GM12878 (cell line): ENCODE results near the gene VCPKMT. TPM values are rescaled to one million over a fixed set of nuclear protein-coding genes. Genes with fewer than 3 reads are reported as not detected.

Experiments used
- ATF7 ChIP-seq: fragments of 450-650 bp; IDR thresholded peaks from 2 replicates; pipeline ENCODE4 v1.6.1; 2016; ENCODE audit warnings: low read depth, mild to moderate bottlenecking
- CEBPB ChIP-seq, 2 experiments: fragments of 150-350 bp in 1 of 2; IDR thresholded peaks; 2 replicates each; pipeline ENCODE4 v1.6.1; 2012 to 2014; ENCODE audit warnings: low read depth in 2 of 2, low read length in 2 of 2, borderline replicate concordance in 1 of 2, inconsistent platforms in 1 of 2
- CREM ChIP-seq: IDR thresholded peaks from 2 replicates; pipeline ENCODE4 v1.6.1; 2014; ENCODE audit warnings: antibody characterized with exemption, low read depth
- EP300 ChIP-seq, 2 experiments: fragments of 150-350 bp in 1 of 2; IDR thresholded peaks; 2 replicates each; pipeline ENCODE4 v1.6.1; 2011 to 2012; ENCODE audit warnings: low read depth in 2 of 2, low read length in 2 of 2, borderline replicate concordance in 1 of 2, improper control_type of control experiment in 1 of 2, inconsistent platforms in 1 of 2; ENCODE audit not compliant: control insufficient read depth in 1 of 2
- IKZF1 ChIP-seq: fragments of 450-650 bp; conservative IDR thresholded peaks from 2 replicates; pipeline ENCODE4 v1.6.1; 2017; ENCODE audit warnings: antibody characterized with exemption, mild to moderate bottlenecking
- KAT2A ChIP-seq: conservative IDR thresholded peaks from 2 replicates; pipeline ENCODE4 v1.6.1; 2011; ENCODE audit warnings: low read depth, low read length; ENCODE audit not compliant: control insufficient read depth
- MTA3 ChIP-seq: IDR thresholded peaks from 2 replicates; pipeline ENCODE4 v1.6.1; 2012; ENCODE audit warnings: low read length, inconsistent platforms, borderline replicate concordance
- NR2C1 ChIP-seq: fragments of 450-650 bp; IDR thresholded peaks from 2 replicates; pipeline ENCODE4 v1.6.1; 2017; ENCODE audit warnings: antibody characterized with exemption, mild to moderate bottlenecking, moderate library complexity
- SP1 ChIP-seq: IDR thresholded peaks from one replicate; pipeline ENCODE4 v1.6.1; 2011; ENCODE audit warnings: low read depth, low read length
- polyA plus RNA-seq, 11 experiments: library from polyadenylated mRNA; depleted of rRNA in 4 of 11; unstranded in 6 of 11; stranded (reverse) in 5 of 11; fragments of >200 nt; fragmentation: Nextera tagmentation in 4 of 11; fragmentation: Illumina TruSeq in 1 of 11; extraction: Ambion mirVana in 4 of 11; extraction: Trizol in 1 of 11; gene quantifications; 1 replicate in 1 of 11; 2 replicates in 10 of 11; pipeline versions ENCODE4 v1.2.1 to v1.2.3, GENCODE V29; 2011 to 2016; ENCODE audit warnings: inconsistent platforms in 2 of 11, missing spikeins in 2 of 11, low read depth in 1 of 11
- total RNA-seq, 4 experiments: library from RNA; depleted of rRNA in 3 of 4; stranded (reverse); fragments of >200 nt in 3 of 4; fragmentation: Illumina TruSeq in 1 of 4; extraction: Trizol in 1 of 4; gene quantifications; 2 replicates each; pipeline versions ENCODE4 v1.2.1 to v1.2.3, GENCODE V29; 2013 to 2021
- TF ChIP-seq, protein P1 (sequence below): fragments of 450-650 bp; IDR thresholded peaks from 2 replicates; pipeline ENCODE4 v1.6.1; 2017; ENCODE audit warnings: mild to moderate bottlenecking, moderate library complexity
- TF ChIP-seq, protein P2 (sequence below): fragments of 450-650 bp; IDR thresholded peaks from 2 replicates; pipeline ENCODE4 v1.6.1; 2017; ENCODE audit warnings: low read depth, mild to moderate bottlenecking, moderate library complexity
- TF ChIP-seq, protein P3 (sequence below): IDR thresholded peaks from 2 replicates; pipeline ENCODE4 v1.6.1; 2012; ENCODE audit warnings: low read depth, low read length, improper control_type of control experiment
- TF ChIP-seq, protein P4 (sequence below): fragments of 450-650 bp; IDR thresholded peaks from 2 replicates; pipeline ENCODE4 v1.6.1; 2017; ENCODE audit warnings: mild to moderate bottlenecking, moderate library complexity
- TF ChIP-seq, protein P5 (sequence below): IDR thresholded peaks from 2 replicates; pipeline ENCODE4 v1.6.1; 2012; ENCODE audit warnings: low read length, inconsistent platforms

Gene VCPKMT
- total and polyA plus RNA-seq, 10 of the 15 experiments (the other 5 are each of a cell fraction or from before 2014, with no cell fraction given), result 8.5 to 18.4 (median 12.8) TPM

DNA sequence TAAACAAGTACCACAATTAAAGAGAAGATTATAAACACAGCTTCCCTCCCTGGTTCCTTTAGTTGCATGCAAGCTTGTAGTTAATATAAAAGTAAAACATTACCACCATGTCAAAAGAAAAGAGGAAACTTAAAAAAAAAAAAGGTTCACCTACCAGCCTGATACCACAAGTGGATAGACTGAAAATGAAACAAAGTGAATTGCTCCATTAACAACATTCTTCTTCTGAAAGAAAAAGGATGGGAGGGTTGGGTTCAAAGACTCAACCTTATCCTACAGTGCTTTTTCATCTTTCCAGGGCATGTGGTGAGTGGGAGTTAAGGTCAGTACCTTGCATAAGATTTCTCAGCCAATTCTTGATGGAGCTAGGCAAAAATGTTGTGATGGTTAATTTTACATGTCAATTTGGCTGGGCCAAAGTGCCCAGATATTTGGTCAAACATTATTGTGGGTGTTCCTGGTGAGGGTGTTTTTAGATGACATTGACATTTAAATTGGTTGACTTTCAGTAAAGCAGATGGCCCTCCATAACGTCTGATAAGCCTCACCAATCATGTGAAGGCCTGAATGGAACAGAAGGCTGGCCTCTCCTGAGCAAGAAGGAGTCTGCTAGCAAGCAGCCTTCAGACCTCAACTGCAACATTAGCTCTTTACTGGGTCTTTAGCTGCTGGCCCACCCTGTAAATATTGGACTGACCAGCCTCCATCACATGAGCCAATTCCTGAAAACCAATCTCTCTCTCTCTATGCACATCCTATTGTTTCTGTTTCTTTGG is 28.8 kb downstream of the VCPKMT start (continued):
- peak; percentile 63; the same call in 1 of the 2 replicates for TF ChIP-seq MTA3
- TF ChIP-seq IKZF1, result peak; percentile 61
- TF ChIP-seq, protein P1, sequence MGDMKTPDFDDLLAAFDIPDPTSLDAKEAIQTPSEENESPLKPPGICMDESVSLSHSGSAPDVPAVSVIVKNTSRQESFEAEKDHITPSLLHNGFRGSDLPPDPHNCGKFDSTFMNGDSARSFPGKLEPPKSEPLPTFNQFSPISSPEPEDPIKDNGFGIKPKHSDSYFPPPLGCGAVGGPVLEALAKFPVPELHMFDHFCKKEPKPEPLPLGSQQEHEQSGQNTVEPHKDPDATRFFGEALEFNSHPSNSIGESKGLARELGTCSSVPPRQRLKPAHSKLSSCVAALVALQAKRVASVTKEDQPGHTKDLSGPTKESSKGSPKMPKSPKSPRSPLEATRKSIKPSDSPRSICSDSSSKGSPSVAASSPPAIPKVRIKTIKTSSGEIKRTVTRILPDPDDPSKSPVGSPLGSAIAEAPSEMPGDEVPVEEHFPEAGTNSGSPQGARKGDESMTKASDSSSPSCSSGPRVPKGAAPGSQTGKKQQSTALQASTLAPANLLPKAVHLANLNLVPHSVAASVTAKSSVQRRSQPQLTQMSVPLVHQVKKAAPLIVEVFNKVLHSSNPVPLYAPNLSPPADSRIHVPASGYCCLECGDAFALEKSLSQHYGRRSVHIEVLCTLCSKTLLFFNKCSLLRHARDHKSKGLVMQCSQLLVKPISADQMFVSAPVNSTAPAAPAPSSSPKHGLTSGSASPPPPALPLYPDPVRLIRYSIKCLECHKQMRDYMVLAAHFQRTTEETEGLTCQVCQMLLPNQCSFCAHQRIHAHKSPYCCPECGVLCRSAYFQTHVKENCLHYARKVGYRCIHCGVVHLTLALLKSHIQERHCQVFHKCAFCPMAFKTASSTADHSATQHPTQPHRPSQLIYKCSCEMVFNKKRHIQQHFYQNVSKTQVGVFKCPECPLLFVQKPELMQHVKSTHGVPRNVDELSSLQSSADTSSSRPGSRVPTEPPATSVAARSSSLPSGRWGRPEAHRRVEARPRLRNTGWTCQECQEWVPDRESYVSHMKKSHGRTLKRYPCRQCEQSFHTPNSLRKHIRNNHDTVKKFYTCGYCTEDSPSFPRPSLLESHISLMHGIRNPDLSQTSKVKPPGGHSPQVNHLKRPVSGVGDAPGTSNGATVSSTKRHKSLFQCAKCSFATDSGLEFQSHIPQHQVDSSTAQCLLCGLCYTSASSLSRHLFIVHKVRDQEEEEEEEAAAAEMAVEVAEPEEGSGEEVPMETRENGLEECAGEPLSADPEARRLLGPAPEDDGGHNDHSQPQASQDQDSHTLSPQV, result 0 out of 2 replicates have a peak, but pooled peaks have one; percentile 47
- TF ChIP-seq CREM, result no peak
- TF ChIP-seq, protein P2, sequence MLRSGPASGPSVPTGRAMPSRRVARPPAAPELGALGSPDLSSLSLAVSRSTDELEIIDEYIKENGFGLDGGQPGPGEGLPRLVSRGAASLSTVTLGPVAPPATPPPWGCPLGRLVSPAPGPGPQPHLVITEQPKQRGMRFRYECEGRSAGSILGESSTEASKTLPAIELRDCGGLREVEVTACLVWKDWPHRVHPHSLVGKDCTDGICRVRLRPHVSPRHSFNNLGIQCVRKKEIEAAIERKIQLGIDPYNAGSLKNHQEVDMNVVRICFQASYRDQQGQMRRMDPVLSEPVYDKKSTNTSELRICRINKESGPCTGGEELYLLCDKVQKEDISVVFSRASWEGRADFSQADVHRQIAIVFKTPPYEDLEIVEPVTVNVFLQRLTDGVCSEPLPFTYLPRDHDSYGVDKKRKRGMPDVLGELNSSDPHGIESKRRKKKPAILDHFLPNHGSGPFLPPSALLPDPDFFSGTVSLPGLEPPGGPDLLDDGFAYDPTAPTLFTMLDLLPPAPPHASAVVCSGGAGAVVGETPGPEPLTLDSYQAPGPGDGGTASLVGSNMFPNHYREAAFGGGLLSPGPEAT, result peak; percentile 56; the same call in 1 of the 2 replicates
- peak; percentile 10 to 11; a peak in 1 of 4 replicates for TF ChIP-seq EP300 (IDR thresholded peaks at IDR 0.05; ENCODE audit: borderline replicate concordance in 1 of 2, control insufficient read depth in 1 of 2, low read depth in 2 of 2, low read length in 2 of 2)
- TF ChIP-seq CEBPB (IDR thresholded peaks at IDR 0.05; ENCODE audit: borderline replicate concordance in 1 of 2, low read depth in 2 of 2, low read length in 2 of 2), result 0 out of 4 replicates have a peak, but pooled peaks of 1 of the 2 experiments have one; percentile 24
- no peak for TF ChIP-seq NR2C1
- no peak for TF ChIP-seq SP1
- TF ChIP-seq KAT2A, result no peak
- TF ChIP-seq, protein P3, sequence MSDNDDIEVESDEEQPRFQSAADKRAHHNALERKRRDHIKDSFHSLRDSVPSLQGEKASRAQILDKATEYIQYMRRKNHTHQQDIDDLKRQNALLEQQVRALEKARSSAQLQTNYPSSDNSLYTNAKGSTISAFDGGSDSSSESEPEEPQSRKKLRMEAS, result no peak
- TF ChIP-seq, protein P4, sequence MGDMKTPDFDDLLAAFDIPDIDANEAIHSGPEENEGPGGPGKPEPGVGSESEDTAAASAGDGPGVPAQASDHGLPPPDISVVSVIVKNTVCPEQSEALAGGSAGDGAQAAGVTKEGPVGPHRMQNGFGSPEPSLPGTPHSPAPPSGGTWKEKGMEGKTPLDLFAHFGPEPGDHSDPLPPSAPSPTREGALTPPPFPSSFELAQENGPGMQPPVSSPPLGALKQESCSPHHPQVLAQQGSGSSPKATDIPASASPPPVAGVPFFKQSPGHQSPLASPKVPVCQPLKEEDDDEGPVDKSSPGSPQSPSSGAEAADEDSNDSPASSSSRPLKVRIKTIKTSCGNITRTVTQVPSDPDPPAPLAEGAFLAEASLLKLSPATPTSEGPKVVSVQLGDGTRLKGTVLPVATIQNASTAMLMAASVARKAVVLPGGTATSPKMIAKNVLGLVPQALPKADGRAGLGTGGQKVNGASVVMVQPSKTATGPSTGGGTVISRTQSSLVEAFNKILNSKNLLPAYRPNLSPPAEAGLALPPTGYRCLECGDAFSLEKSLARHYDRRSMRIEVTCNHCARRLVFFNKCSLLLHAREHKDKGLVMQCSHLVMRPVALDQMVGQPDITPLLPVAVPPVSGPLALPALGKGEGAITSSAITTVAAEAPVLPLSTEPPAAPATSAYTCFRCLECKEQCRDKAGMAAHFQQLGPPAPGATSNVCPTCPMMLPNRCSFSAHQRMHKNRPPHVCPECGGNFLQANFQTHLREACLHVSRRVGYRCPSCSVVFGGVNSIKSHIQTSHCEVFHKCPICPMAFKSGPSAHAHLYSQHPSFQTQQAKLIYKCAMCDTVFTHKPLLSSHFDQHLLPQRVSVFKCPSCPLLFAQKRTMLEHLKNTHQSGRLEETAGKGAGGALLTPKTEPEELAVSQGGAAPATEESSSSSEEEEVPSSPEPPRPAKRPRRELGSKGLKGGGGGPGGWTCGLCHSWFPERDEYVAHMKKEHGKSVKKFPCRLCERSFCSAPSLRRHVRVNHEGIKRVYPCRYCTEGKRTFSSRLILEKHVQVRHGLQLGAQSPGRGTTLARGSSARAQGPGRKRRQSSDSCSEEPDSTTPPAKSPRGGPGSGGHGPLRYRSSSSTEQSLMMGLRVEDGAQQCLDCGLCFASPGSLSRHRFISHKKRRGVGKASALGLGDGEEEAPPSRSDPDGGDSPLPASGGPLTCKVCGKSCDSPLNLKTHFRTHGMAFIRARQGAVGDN, result peak; percentile 38; the same call in 1 of the 2 replicates
- 0 out of 2 replicates have a peak, but pooled peaks have one; percentile 22 for TF ChIP-seq ATF7
- TF ChIP-seq, protein P5, sequence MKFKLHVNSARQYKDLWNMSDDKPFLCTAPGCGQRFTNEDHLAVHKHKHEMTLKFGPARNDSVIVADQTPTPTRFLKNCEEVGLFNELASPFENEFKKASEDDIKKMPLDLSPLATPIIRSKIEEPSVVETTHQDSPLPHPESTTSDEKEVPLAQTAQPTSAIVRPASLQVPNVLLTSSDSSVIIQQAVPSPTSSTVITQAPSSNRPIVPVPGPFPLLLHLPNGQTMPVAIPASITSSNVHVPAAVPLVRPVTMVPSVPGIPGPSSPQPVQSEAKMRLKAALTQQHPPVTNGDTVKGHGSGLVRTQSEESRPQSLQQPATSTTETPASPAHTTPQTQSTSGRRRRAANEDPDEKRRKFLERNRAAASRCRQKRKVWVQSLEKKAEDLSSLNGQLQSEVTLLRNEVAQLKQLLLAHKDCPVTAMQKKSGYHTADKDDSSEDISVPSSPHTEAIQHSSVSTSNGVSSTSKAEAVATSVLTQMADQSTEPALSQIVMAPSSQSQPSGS, result no peak
